SK-N-SH treated with all-trans-retinoic acid at 6 μM for 48 hours (cell line): ENCODE measurements around the gene SIM2.

Experiments
- CSRNP3 ChIP-seq: fragments of 250-450 bp; sonication (Bioruptor Pico); IDR thresholded peaks from 2 replicates; pipeline ENCODE4 v1.5.1; 2021; ENCODE audit warnings: mild to moderate bottlenecking, moderate library complexity
- OSR1 ChIP-seq: fragments of 250-450 bp; sonication (Bioruptor Pico); IDR thresholded peaks from 2 replicates; pipeline ENCODE4 v1.8.0; 2022; ENCODE audit warnings: moderate library complexity, mild to moderate bottlenecking, inconsistent platforms
- POU6F1 ChIP-seq: fragments of 250-450 bp; sonication (Bioruptor Pico); IDR thresholded peaks from 2 replicates; pipeline ENCODE4 v1.8.0; 2021; ENCODE audit warnings: low read depth, mild to moderate bottlenecking, moderate library complexity, borderline replicate concordance
- PPARA ChIP-seq: fragments of 250-450 bp; sonication (Bioruptor Pico); IDR thresholded peaks from 2 replicates; pipeline ENCODE4 v1.5.0; 2020; ENCODE audit warnings: mild to moderate bottlenecking, borderline replicate concordance
- RARB ChIP-seq: fragments of 250-450 bp; sonication (Bioruptor Pico); IDR thresholded peaks from 2 replicates; pipeline ENCODE4 v1.8.0; 2021; ENCODE audit warnings: mild to moderate bottlenecking, moderate library complexity
- ZFP30 ChIP-seq: fragments of 450-650 bp; formaldehyde crosslinking; IDR thresholded peaks from 2 replicates; pipeline ENCODE4 v1.5.0; 2022; ENCODE audit warnings: mild to moderate bottlenecking, moderate library complexity
- ZNF70 ChIP-seq: fragments of 450-650 bp; formaldehyde crosslinking; IDR thresholded peaks from 2 replicates; pipeline ENCODE4 v1.5.0; 2020; ENCODE audit warnings: mild to moderate bottlenecking, moderate library complexity
- TF ChIP-seq, protein P1 (sequence below): fragments of 250-450 bp; sonication (Bioruptor Pico); IDR thresholded peaks from 2 replicates; pipeline ENCODE4 v1.8.0; 2020; ENCODE audit warnings: mild to moderate bottlenecking, moderate library complexity, borderline replicate concordance

GRCh38 chr21:36678538-36678937, 20.4 kb upstream of the SIM2 start:
- TF ChIP-seq OSR1 (CRISPR knock-in tag) (no peak), POU6F1 (CRISPR knock-in tag) (no peak), ZNF70 (CRISPR knock-in tag) (no peak), ZFP30 (CRISPR knock-in tag) (no peak), RARB (CRISPR knock-in tag) (no peak), CSRNP3 (CRISPR knock-in tag) (no peak), PPARA (CRISPR knock-in tag) (no peak)
- TF ChIP-seq, protein P1, sequence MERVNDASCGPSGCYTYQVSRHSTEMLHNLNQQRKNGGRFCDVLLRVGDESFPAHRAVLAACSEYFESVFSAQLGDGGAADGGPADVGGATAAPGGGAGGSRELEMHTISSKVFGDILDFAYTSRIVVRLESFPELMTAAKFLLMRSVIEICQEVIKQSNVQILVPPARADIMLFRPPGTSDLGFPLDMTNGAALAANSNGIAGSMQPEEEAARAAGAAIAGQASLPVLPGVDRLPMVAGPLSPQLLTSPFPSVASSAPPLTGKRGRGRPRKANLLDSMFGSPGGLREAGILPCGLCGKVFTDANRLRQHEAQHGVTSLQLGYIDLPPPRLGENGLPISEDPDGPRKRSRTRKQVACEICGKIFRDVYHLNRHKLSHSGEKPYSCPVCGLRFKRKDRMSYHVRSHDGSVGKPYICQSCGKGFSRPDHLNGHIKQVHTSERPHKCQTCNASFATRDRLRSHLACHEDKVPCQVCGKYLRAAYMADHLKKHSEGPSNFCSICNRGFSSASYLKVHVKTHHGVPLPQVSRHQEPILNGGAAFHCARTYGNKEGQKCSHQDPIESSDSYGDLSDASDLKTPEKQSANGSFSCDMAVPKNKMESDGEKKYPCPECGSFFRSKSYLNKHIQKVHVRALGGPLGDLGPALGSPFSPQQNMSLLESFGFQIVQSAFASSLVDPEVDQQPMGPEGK (CRISPR knock-in tag), result no peak
